ENCODE data around the gene GNAT1. TPM values are rescaled to one million over a fixed set of nuclear protein-coding genes. Genes with fewer than 3 reads are reported as not detected.

GNAT1 gene
- total and polyA plus RNA-seq, 9 donors, result 0.26 to 0.34 TPM; not detected in 7

- Histone ChIP-seq H3K4me3 (ENCODE audit: low read length) (no peak overlapping the region), H3K27ac (ENCODE audit: low read length) (no peak overlapping the region), H3K36me3 (ENCODE audit: control insufficient read depth, insufficient read depth, low read length) (peaks cover 3% of the 10 kb centered on the region), H3K27me3 (ENCODE audit: control insufficient read depth, insufficient read depth, low read length) (no peaks in the 10 kb centered on the region), H3K4me1 (ENCODE audit: control insufficient read depth, insufficient read depth, low read length) (peaks cover 96% of the 10 kb centered on the region), H3K9me3 (replicated peaks; ENCODE audit: control insufficient read depth, low read depth, low read length) (no peaks in the 10 kb centered on the region)
- WGBS (ENCODE audit: insufficient coverage), result 71% methylated on average over 2 of the region's 6 CpGs
- no peak for DNase-seq
These were observed 22.6 kb upstream of the GNAT1 start for GRCh38 chr3:50168791-50169190.

GRCh38 chr3:50169232-50169832 is 22.1 kb upstream of the GNAT1 start:
- H3K9me3 ChIP-seq (replicated peaks; ENCODE audit: control insufficient read depth, low read depth, low read length), result no peaks in the 10 kb centered on the region
- H3K4me3 ChIP-seq (ENCODE audit: low read length), result no peak overlapping the region
- peaks cover 90% of the 10 kb centered on the region for H3K4me1 ChIP-seq (ENCODE audit: control insufficient read depth, insufficient read depth, low read length)
- no peaks in the 10 kb centered on the region for H3K27me3 ChIP-seq (ENCODE audit: control insufficient read depth, insufficient read depth, low read length)
- 76% methylated on average over 10 of the region's 11 CpGs for WGBS (ENCODE audit: insufficient coverage)
- no peak overlapping the region for H3K27ac ChIP-seq (ENCODE audit: low read length)
- peaks cover 8% of the 10 kb centered on the region for H3K36me3 ChIP-seq (ENCODE audit: control insufficient read depth, insufficient read depth, low read length)
- no peak for DNase-seq

- no peak for DNase-seq
- H3K4me1 ChIP-seq (ENCODE audit: control insufficient read depth, insufficient read depth, low read length), result peaks cover 85% of the 10 kb centered on the region
These were observed 21.6 kb upstream of the GNAT1 start for GRCh38 chr3:50169858-50170257.

GRCh38 chr3:50170689-50171088 is 20.7 kb upstream of the GNAT1 start:
- no peak for DNase-seq
- peaks cover 77% of the 10 kb centered on the region for H3K4me1 ChIP-seq (ENCODE audit: control insufficient read depth, insufficient read depth, low read length)
- no peaks in the 10 kb centered on the region for H3K27me3 ChIP-seq (ENCODE audit: control insufficient read depth, insufficient read depth, low read length)
- H3K4me3 ChIP-seq (ENCODE audit: low read length), result no peak overlapping the region
- 68% methylated on average over 10 of the region's 10 CpGs for WGBS (ENCODE audit: insufficient coverage)
- peaks cover 15% of the 10 kb centered on the region for H3K36me3 ChIP-seq (ENCODE audit: control insufficient read depth, insufficient read depth, low read length)
- H3K9me3 ChIP-seq (replicated peaks; ENCODE audit: control insufficient read depth, low read depth, low read length), result no peaks in the 10 kb centered on the region
- no peak overlapping the region for H3K27ac ChIP-seq (ENCODE audit: low read length)

More at GRCh38 chr3:50169858-50170257, 21.6 kb upstream of the GNAT1 start:
- Histone ChIP-seq H3K27ac (ENCODE audit: low read length) (peak overlapping the region; percentile 65), H3K4me3 (ENCODE audit: low read length) (no peak overlapping the region), H3K27me3 (ENCODE audit: control insufficient read depth, insufficient read depth, low read length) (no peaks in the 10 kb centered on the region), H3K36me3 (ENCODE audit: control insufficient read depth, insufficient read depth, low read length) (peaks cover 11% of the 10 kb centered on the region), H3K9me3 (replicated peaks; ENCODE audit: control insufficient read depth, low read depth, low read length) (no peaks in the 10 kb centered on the region)
- no CpG with 5 or more reads among the region's 1 CpG for WGBS (ENCODE audit: insufficient coverage)

GRCh38 chr3:50171540-50172301 is 19.7 kb upstream of the GNAT1 start:
- DNase-seq, result peak; percentile 75
- no peaks in the 10 kb centered on the region for H3K9me3 ChIP-seq (replicated peaks; ENCODE audit: control insufficient read depth, low read depth, low read length)
- no peaks in the 10 kb centered on the region for H3K27me3 ChIP-seq (ENCODE audit: control insufficient read depth, insufficient read depth, low read length)
- H3K36me3 ChIP-seq (ENCODE audit: control insufficient read depth, insufficient read depth, low read length), result peaks cover 15% of the 10 kb centered on the region
- H3K4me3 ChIP-seq (ENCODE audit: low read length), result no peak overlapping the region
- H3K4me1 ChIP-seq (ENCODE audit: control insufficient read depth, insufficient read depth, low read length), result peaks cover 68% of the 10 kb centered on the region
- peak overlapping the region; percentile 37 for H3K27ac ChIP-seq (ENCODE audit: low read length)
- 78% methylated on average over 16 of the region's 21 CpGs for WGBS (ENCODE audit: insufficient coverage)

- H3K4me3 ChIP-seq (ENCODE audit: low read length), result no peak overlapping the region
- H3K36me3 ChIP-seq (ENCODE audit: control insufficient read depth, insufficient read depth, low read length), result peaks cover 15% of the 10 kb centered on the region
- peak overlapping the region; percentile 26 for H3K27ac ChIP-seq (ENCODE audit: low read length)
- no peak for DNase-seq
- no peaks in the 10 kb centered on the region for H3K27me3 ChIP-seq (ENCODE audit: control insufficient read depth, insufficient read depth, low read length)
- peaks cover 67% of the 10 kb centered on the region for H3K4me1 ChIP-seq (ENCODE audit: control insufficient read depth, insufficient read depth, low read length)
- 57% methylated on average over 5 of the region's 8 CpGs for WGBS (ENCODE audit: insufficient coverage)
- H3K9me3 ChIP-seq (replicated peaks; ENCODE audit: control insufficient read depth, low read depth, low read length), result no peaks in the 10 kb centered on the region
These were observed 18.7 kb upstream of the GNAT1 start for GRCh38 chr3:50172626-50173220.

GRCh38 chr3:50173685-50174516 is 17.5 kb upstream of the GNAT1 start:
- Histone ChIP-seq H3K4me3 (ENCODE audit: low read length) (no peak overlapping the region), H3K9me3 (replicated peaks; ENCODE audit: control insufficient read depth, low read depth, low read length) (no peaks in the 10 kb centered on the region), H3K27ac (ENCODE audit: low read length) (no peak overlapping the region), H3K4me1 (ENCODE audit: control insufficient read depth, insufficient read depth, low read length) (peaks cover 55% of the 10 kb centered on the region), H3K36me3 (ENCODE audit: control insufficient read depth, insufficient read depth, low read length) (peaks cover 15% of the 10 kb centered on the region), H3K27me3 (ENCODE audit: control insufficient read depth, insufficient read depth, low read length) (no peaks in the 10 kb centered on the region)
- DNase-seq, result no peak
- WGBS (ENCODE audit: insufficient coverage), result 85% methylated on average over 25 of the region's 29 CpGs

- H3K9me3 ChIP-seq (replicated peaks; ENCODE audit: control insufficient read depth, low read depth, low read length), result no peaks in the 10 kb centered on the region
- no peaks in the 10 kb centered on the region for H3K27me3 ChIP-seq (ENCODE audit: control insufficient read depth, insufficient read depth, low read length)
- H3K4me3 ChIP-seq (ENCODE audit: low read length), result no peak overlapping the region
- WGBS (ENCODE audit: insufficient coverage), result 89% methylated on average over 6 of the region's 7 CpGs
- peaks cover 49% of the 10 kb centered on the region for H3K4me1 ChIP-seq (ENCODE audit: control insufficient read depth, insufficient read depth, low read length)
- DNase-seq, result no peak
- peaks cover 15% of the 10 kb centered on the region for H3K36me3 ChIP-seq (ENCODE audit: control insufficient read depth, insufficient read depth, low read length)
- no peak overlapping the region for H3K27ac ChIP-seq (ENCODE audit: low read length)
These were observed 16.9 kb upstream of the GNAT1 start for GRCh38 chr3:50174517-50174895.

- 87% methylated on average over 11 of the region's 17 CpGs for WGBS (ENCODE audit: insufficient coverage)
- H3K27ac ChIP-seq (ENCODE audit: low read length), result no peak overlapping the region
- no peaks in the 10 kb centered on the region for H3K27me3 ChIP-seq (ENCODE audit: control insufficient read depth, insufficient read depth, low read length)
- H3K4me1 ChIP-seq (ENCODE audit: control insufficient read depth, insufficient read depth, low read length), result peaks cover 43% of the 10 kb centered on the region
- no peaks in the 10 kb centered on the region for H3K9me3 ChIP-seq (replicated peaks; ENCODE audit: control insufficient read depth, low read depth, low read length)
- no peak for DNase-seq
- H3K36me3 ChIP-seq (ENCODE audit: control insufficient read depth, insufficient read depth, low read length), result peaks cover 15% of the 10 kb centered on the region
- H3K4me3 ChIP-seq (ENCODE audit: low read length), result no peak overlapping the region
These were observed 16.4 kb upstream of the GNAT1 start for GRCh38 chr3:50174947-50175524.

Measured in muscle of leg (tissue), 11 donors.